HepG2 (cell line): Measurements from ENCODE around the gene TATDN2. TPM values are rescaled to one million over a fixed set of nuclear protein-coding genes. Genes with fewer than 3 reads are reported as not detected.

Experiments used
- ARNT2 ChIP-seq: sonication (generic); formaldehyde crosslinking; IDR thresholded peaks from 2 replicates; pipeline ENCODE4 v1.8.0; 2022; ENCODE audit warnings: mild to moderate bottlenecking, low read depth, missing genetic modification reagents, moderate library complexity
- EP300 ChIP-seq, 3 experiments: sonication (generic) in 1 of 3; formaldehyde crosslinking in 1 of 3; IDR thresholded peaks; 2 replicates each; pipeline versions ENCODE4 v1.5.1 to v1.6.1; 2011 to 2020; ENCODE audit warnings: low read depth in 2 of 3, low read length in 2 of 3, borderline replicate concordance in 1 of 3, improper control_type of control experiment in 1 of 3, mild to moderate bottlenecking in 1 of 3, missing genetic modification reagents in 1 of 3, moderate library complexity in 1 of 3
- MAFF ChIP-seq: IDR thresholded peaks from 2 replicates; pipeline ENCODE4 v1.6.1; 2011; ENCODE audit warnings: low read depth, low read length, improper control_type of control experiment
- MEIS2 ChIP-seq: sonication (generic); formaldehyde crosslinking; IDR thresholded peaks from 2 replicates; pipeline ENCODE4 v1.9.0; 2021; ENCODE audit warnings: mild to moderate bottlenecking, missing genetic modification reagents
- ONECUT2 ChIP-seq: sonication (generic); formaldehyde crosslinking; IDR thresholded peaks from 2 replicates; pipeline ENCODE4 v1.4.0; 2020; ENCODE audit warnings: missing genetic modification reagents
- SIN3B ChIP-seq: fragments of 150-350 bp; IDR thresholded peaks from 2 replicates; pipeline ENCODE4 v1.6.1; 2014; ENCODE audit warnings: low read length
- SUZ12 ChIP-seq: fragments of 150-350 bp; IDR thresholded peaks from 2 replicates; pipeline ENCODE4 v1.6.1; 2014; ENCODE audit warnings: low read depth, low read length
- TAF15 ChIP-seq: fragments of 200-400 bp; formaldehyde crosslinking; IDR thresholded peaks from one replicate; pipeline ENCODE4 v1.6.1; 2018; ENCODE audit warnings: mild to moderate bottlenecking, low read depth, low read length; ENCODE audit not compliant: poor library complexity, severe bottlenecking
- ZNF556 ChIP-seq: sonication (generic); formaldehyde crosslinking; IDR thresholded peaks from 2 replicates; pipeline ENCODE4 v1.4.0; 2020; ENCODE audit warnings: mild to moderate bottlenecking, missing genetic modification reagents, borderline replicate concordance
- ZNF567 ChIP-seq: sonication (generic); formaldehyde crosslinking; IDR thresholded peaks from 2 replicates; pipeline ENCODE4 v1.8.1; 2023; ENCODE audit warnings: mild to moderate bottlenecking, missing genetic modification reagents, borderline replicate concordance
- ZNF746 ChIP-seq: sonication (generic); formaldehyde crosslinking; IDR thresholded peaks from 2 replicates; pipeline ENCODE4 v1.8.0; 2022; ENCODE audit warnings: mild to moderate bottlenecking, missing genetic modification reagents
- ZSCAN25 ChIP-seq: sonication (generic); formaldehyde crosslinking; IDR thresholded peaks from 2 replicates; pipeline ENCODE4 v1.8.0; 2022; ENCODE audit warnings: mild to moderate bottlenecking, missing genetic modification reagents
- polyA plus RNA-seq, 8 experiments: library from polyadenylated mRNA; depleted of rRNA in 3 of 8; stranded (reverse) in 7 of 8; unstranded in 1 of 8; fragments of >200 nt; fragmentation: Illumina TruSeq in 4 of 8; extraction: Trizol in 4 of 8; gene quantifications; 2 replicates each; pipeline versions ENCODE4 v1.2.1 to v1.2.3, GENCODE V29; 2011 to 2016; ENCODE audit warnings: low read depth in 4 of 8, missing spikeins in 1 of 8, mixed read lengths in 1 of 8; ENCODE audit not compliant: insufficient read depth in 1 of 8
- total RNA-seq, 5 experiments: library from RNA; depleted of rRNA; stranded (reverse); fragments of >200 nt; fragmentation: Illumina TruSeq; extraction: Trizol; gene quantifications; 2 replicates each; pipeline ENCODE4 v1.2.3, GENCODE V29; 2016; ENCODE audit warnings: low read depth in 1 of 5
- TF ChIP-seq, protein P1 (sequence below): sonication (generic); formaldehyde crosslinking; IDR thresholded peaks from 2 replicates; pipeline ENCODE4 v1.4.0; 2020; ENCODE audit warnings: missing genetic modification reagents
- TF ChIP-seq, protein P2 (sequence below): sonication (generic); formaldehyde crosslinking; IDR thresholded peaks from 2 replicates; pipeline ENCODE4 v1.4.0; 2020; ENCODE audit warnings: mild to moderate bottlenecking, missing genetic modification reagents
- TF ChIP-seq, protein P3 (sequence below): sonication (generic); formaldehyde crosslinking; IDR thresholded peaks from 2 replicates; pipeline ENCODE4 v1.5.0; 2020; ENCODE audit warnings: missing genetic modification reagents
- TF ChIP-seq, protein P4 (sequence below): fragments of 450-650 bp; IDR thresholded peaks from 2 replicates; pipeline ENCODE4 v1.6.1; 2016

The TATDN2 gene
- total and polyA plus RNA-seq, 2 of the 13 experiments (the other 11 are each of a cell fraction or from before 2014, with no cell fraction given) = 12.1 to 21.9 TPM

DNA sequence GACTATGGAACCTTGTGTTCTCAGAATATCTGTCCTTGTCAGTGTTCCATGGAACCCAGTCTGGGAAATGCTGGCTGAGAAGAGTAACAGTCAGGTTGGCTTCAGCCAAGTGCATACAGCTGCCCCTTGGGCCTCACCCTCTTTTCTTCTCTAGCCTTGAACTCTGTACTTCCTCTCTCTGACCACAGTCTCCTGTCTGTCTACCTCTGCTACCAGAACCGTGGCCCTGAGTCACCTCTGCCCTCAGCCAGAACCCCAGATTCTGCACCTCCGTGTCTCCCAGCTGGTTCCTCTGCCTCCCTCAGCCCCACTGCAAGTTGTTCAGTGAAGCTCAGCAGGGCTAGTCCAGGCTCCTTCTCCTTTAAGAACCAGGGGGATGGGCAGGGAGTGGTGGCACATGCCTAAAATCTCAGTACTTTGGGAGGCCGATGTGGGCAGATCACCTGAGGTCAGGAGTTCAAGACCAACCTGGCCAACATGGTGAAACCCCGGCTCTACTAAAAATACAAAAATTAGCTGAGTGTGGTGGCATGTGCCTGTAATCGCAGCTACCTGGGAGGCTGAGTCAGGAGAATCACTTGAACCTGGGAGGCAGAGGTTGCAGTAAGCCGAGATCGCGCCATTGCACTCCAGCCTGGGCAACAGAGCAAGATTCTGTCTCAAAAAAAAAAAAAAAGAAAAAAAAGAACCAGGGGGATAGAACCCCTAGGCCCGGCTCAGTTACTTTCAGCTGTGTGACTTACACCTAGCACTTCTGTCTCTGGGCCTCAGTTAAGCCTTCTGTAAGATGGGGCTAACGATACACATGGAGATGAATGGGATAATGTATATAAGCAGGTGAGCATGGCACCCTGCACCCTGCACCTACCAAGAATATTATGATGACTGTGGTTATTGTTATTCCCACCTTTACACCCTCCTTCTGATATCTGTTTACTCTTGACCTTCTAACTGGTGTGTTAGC, 24.3 kb upstream of the TATDN2 start (continued):
- TF ChIP-seq, protein P1, sequence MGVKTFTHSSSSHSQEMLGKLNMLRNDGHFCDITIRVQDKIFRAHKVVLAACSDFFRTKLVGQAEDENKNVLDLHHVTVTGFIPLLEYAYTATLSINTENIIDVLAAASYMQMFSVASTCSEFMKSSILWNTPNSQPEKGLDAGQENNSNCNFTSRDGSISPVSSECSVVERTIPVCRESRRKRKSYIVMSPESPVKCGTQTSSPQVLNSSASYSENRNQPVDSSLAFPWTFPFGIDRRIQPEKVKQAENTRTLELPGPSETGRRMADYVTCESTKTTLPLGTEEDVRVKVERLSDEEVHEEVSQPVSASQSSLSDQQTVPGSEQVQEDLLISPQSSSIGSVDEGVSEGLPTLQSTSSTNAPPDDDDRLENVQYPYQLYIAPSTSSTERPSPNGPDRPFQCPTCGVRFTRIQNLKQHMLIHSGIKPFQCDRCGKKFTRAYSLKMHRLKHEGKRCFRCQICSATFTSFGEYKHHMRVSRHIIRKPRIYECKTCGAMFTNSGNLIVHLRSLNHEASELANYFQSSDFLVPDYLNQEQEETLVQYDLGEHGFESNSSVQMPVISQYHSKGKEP = no peak; the same call in 1 of the 2 replicates
- TF ChIP-seq ZNF556 (CRISPR knock-in tag) = no peak
- TF ChIP-seq ZSCAN25 (CRISPR knock-in tag) = no peak
- no peak for TF ChIP-seq SUZ12
- TF ChIP-seq, protein P2, sequence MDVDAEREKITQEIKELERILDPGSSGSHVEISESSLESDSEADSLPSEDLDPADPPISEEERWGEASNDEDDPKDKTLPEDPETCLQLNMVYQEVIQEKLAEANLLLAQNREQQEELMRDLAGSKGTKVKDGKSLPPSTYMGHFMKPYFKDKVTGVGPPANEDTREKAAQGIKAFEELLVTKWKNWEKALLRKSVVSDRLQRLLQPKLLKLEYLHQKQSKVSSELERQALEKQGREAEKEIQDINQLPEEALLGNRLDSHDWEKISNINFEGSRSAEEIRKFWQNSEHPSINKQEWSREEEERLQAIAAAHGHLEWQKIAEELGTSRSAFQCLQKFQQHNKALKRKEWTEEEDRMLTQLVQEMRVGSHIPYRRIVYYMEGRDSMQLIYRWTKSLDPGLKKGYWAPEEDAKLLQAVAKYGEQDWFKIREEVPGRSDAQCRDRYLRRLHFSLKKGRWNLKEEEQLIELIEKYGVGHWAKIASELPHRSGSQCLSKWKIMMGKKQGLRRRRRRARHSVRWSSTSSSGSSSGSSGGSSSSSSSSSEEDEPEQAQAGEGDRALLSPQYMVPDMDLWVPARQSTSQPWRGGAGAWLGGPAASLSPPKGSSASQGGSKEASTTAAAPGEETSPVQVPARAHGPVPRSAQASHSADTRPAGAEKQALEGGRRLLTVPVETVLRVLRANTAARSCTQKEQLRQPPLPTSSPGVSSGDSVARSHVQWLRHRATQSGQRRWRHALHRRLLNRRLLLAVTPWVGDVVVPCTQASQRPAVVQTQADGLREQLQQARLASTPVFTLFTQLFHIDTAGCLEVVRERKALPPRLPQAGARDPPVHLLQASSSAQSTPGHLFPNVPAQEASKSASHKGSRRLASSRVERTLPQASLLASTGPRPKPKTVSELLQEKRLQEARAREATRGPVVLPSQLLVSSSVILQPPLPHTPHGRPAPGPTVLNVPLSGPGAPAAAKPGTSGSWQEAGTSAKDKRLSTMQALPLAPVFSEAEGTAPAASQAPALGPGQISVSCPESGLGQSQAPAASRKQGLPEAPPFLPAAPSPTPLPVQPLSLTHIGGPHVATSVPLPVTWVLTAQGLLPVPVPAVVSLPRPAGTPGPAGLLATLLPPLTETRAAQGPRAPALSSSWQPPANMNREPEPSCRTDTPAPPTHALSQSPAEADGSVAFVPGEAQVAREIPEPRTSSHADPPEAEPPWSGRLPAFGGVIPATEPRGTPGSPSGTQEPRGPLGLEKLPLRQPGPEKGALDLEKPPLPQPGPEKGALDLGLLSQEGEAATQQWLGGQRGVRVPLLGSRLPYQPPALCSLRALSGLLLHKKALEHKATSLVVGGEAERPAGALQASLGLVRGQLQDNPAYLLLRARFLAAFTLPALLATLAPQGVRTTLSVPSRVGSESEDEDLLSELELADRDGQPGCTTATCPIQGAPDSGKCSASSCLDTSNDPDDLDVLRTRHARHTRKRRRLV (CRISPR knock-in tag) = no peak
- TF ChIP-seq MEIS2 (CRISPR knock-in tag) = no peak
- TF ChIP-seq TAF15 = no peak
- no peak for TF ChIP-seq ZNF746 (CRISPR knock-in tag)
- TF ChIP-seq EP300 (IDR thresholded peaks at IDR 0.05; ENCODE audit: low read depth in 2 of 2, low read length in 2 of 2) = peak in 1 of 2 experiments; percentile 91; a peak in 2 of 4 replicates
- peak; percentile 83 for TF ChIP-seq EP300 (CRISPR knock-in tag; IDR thresholded peaks at IDR 0.05; ENCODE audit: borderline replicate concordance)
- TF ChIP-seq ONECUT2 (CRISPR knock-in tag) = no peak
- TF ChIP-seq, protein P3, sequence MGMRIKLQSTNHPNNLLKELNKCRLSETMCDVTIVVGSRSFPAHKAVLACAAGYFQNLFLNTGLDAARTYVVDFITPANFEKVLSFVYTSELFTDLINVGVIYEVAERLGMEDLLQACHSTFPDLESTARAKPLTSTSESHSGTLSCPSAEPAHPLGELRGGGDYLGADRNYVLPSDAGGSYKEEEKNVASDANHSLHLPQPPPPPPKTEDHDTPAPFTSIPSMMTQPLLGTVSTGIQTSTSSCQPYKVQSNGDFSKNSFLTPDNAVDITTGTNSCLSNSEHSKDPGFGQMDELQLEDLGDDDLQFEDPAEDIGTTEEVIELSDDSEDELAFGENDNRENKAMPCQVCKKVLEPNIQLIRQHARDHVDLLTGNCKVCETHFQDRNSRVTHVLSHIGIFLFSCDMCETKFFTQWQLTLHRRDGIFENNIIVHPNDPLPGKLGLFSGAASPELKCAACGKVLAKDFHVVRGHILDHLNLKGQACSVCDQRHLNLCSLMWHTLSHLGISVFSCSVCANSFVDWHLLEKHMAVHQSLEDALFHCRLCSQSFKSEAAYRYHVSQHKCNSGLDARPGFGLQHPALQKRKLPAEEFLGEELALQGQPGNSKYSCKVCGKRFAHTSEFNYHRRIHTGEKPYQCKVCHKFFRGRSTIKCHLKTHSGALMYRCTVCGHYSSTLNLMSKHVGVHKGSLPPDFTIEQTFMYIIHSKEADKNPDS (CRISPR knock-in tag) = peak; percentile 35; the same call in 1 of the 2 replicates
- TF ChIP-seq, protein P4, sequence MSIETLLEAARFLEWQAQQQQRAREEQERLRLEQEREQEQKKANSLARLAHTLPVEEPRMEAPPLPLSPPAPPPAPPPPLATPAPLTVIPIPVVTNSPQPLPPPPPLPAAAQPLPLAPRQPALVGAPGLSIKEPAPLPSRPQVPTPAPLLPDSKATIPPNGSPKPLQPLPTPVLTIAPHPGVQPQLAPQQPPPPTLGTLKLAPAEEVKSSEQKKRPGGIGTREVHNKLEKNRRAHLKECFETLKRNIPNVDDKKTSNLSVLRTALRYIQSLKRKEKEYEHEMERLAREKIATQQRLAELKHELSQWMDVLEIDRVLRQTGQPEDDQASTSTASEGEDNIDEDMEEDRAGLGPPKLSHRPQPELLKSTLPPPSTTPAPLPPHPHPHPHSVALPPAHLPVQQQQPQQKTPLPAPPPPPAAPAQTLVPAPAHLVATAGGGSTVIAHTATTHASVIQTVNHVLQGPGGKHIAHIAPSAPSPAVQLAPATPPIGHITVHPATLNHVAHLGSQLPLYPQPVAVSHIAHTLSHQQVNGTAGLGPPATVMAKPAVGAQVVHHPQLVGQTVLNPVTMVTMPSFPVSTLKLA = no peak
- no peak for TF ChIP-seq ZNF567 (CRISPR knock-in tag)
- no peak for TF ChIP-seq SIN3B
- no peak for TF ChIP-seq ARNT2 (CRISPR knock-in tag)
- TF ChIP-seq MAFF = 0 out of 2 replicates have a peak, but pooled peaks have one; percentile 6
